Melanocyte of skin (primary cell): ENCODE measurements around the gene SIMC1. TPM values are rescaled to one million over a fixed set of nuclear protein-coding genes. Genes with fewer than 3 reads are reported as not detected.

Experiments used
- small RNA-seq, 2 donors: library from RNA; depleted of rRNA; stranded (forward); fragments of <200 nt; gene quantifications; one replicate each; pipeline ENCODE3, GENCODE V24; 2012
- total RNA-seq, 2 donors: library from RNA; depleted of rRNA; stranded (reverse); fragments of >200 nt; gene quantifications; 2 replicates each; pipeline ENCODE4 v1.2.3, GENCODE V29; 2012

Gene SIMC1
- 10 to 100 TPM in 1 of 2 donors, 1 to 10 TPM in 1; 7.6 to 13.3 TPM for total RNA-seq

DNA sequence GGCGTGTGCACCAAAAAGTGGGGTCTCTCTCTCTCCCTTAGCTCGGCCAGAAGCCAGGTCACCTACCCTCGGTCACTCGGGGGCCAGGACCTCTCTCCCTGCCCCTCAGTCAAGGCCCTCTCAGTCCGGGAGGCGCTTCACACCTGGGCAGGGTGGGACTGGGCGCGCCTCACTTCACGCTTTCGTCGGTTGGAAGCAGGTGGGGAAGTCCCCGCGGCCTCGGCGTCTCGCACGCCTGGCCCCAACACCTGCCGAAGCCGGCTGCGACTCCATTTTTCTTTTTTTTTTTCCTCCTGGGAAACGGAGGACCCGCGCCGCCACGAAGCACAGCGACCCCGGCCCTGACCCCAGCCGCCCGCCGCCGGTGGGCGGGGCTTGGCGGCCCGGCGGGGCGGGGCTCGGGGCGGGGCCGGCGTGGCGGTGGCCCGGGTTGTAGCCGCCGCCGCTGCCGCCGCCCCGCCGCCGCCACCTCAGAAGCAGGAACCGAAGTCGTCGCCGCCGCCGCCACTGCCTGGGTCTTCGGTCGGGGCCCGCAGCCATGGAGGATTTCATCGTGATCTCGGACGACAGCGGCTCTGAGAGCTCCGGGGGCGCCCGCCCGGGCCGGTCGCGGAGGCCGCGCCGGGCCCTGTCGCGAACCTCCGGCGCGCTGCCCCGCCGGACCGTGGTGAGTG, at the start of gene SIMC1:
TSS of gene SIMC1 (plus strand) at position 454 of the 674 bp plus-strand sequence. CDS start at position 539, 85 bp downstream.

DNA sequence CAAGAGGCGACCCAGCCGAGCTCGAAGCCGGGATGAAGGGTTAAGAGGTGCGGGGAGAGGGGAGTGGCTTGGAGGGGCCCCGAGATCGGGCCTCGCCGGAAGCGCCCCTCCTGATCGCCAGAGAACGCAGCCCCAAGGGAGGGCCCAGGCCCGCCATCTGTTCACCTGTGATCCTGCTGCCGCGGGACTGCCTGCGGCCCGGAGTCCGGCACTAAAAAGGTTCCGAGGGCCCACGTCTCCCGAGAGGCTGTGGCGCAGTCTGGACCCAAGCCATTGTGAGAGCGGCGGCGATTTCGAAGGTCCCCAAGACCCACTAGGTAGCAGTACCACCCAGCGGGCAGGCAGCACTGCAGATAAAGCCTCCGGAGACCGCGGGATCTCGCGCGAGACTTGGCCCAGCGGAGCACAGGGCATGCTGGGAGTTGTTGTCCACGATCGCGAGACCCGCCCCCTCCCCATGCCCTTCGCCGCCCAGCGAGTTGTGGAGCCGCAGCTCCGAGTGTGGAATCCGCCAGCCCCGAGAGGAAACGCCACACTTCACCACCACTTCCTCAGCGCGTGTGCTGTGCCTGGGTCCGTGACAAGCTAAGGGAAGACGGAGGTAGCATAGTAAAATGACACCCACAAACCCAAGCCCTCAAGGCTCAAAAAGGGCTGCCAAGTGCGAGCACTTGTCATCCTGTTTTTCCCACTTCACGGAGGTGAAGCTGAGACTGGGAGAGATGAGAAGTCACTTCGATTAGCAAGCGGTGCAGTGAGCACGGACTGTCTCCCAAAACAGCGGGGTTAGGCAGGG, 123.4 kb downstream of the SIMC1 start, which contains the start of gene KIAA1191:
TSS of gene KIAA1191 (minus strand) at position 328 of the 796 bp plus-strand sequence. CDS start 2,256 bp downstream, outside the sequence.

DNA sequence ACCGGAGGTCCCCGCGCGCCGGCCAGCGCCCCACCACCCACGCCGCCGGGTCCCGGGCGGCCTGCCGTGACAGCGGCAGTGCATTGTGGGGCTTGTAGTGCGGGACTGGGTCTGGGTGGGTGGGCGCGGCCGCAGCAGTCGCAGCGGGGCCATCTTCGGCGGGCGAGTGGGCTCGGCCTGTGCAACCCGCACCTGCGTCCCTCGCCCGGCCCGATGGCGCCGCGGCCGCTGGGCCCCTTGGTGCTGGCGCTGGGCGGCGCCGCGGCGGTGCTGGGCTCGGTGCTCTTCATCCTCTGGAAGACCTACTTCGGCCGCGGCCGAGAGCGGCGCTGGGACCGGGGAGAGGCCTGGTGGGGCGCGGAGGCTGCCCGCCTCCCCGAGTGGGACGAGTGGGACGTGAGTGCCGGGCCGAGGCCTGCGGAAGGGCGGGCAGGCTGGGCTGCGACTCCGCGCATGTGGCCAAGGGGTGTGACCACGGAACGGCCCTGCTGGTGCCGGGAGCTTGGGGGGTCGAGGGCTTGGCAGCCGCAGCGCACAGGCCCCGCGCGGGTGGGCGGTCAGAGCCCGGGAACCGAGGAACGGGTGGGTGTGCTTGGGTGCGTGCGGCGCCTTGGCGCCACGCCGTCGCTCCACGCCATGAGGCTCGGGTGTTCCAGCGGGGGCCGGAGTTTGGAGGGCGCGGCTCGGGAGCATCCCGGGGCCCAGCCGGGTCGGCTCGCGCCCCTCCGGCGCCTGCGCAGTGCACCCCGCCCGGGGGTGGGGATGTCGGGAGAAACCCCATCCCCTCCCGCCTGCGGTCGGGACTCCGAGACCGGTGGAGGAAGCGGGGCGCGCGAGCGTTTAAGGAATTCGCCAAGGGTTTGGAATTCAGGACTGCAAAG, 127.4 kb downstream of the SIMC1 start, which contains the start of gene ARL10:
TSS of gene ARL10 (plus strand) at position 137 of the 881 bp plus-strand sequence. CDS start at position 214, 77 bp downstream.

DNA sequence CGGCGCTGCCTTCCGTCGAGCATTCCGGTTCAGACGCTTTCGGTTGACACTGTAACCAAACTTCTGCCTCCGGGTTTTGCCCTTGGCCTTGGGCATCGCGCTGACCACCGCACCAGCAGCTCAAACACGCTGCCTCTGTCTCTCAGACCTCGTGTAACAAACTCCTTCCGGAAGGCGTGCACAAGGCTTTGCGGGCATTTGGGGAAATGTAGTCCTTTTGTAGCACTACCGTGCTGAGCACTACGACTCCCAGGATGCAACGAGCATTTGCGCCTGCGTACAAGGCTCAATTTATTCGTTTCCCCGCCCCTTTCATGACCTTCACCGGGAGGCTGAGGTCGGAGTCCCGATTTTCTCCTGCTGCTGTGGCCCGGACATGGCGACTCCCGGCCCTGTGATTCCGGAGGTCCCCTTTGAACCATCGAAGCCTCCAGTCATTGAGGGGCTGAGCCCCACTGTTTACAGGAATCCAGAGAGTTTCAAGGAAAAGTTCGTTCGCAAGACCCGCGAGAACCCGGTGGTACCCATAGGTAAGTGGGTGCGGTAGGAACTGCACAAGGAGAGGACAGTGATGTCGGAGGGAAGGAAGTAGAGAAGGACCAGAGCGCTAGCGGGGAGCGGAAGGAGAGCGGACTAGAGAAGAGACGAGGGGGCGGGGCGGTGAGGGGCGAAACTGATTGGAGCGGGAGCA, 150.4 kb downstream of the SIMC1 start, which contains the start of the genes HIGD2A and NOP16:
TSS of gene HIGD2A (plus strand) at position 308 of the 691 bp plus-strand sequence. CDS start at position 377, 69 bp downstream.
TSS of gene NOP16 (minus strand) at position 155 of the 691 bp plus-strand sequence. CDS start at position 96, 59 bp downstream.

Small RNAs within 50 kb of the gene (small RNA-seq; reads per million reads assigned to genes)
- 5.8 to 6.5 reads per million in 2 donors for gene MIR1271

Other genes with a start within 250 kb of the SIMC1 start
- gene KIAA1191, start 123.3 kb downstream of the SIMC1 start, total RNA-seq = 10 to 100 TPM; 52.7 to 67.3 TPM
- gene ARL10, start 127.1 kb downstream of the SIMC1 start, total RNA-seq = 1 to 10 TPM; 7.7 to 7.9 TPM
- gene NOP16, start 150.2 kb downstream of the SIMC1 start, total RNA-seq = 10 to 100 TPM; 10.3 to 27.6 TPM
- gene HIGD2A, start 150.3 kb downstream of the SIMC1 start, total RNA-seq = 10 to 100 TPM; 51.6 to 53.0 TPM
- 10 to 100 TPM; 63.3 to 68.6 TPM for gene CLTB, start 178.1 kb downstream of the SIMC1 start, total RNA-seq
- gene FAF2, start 210.0 kb downstream of the SIMC1 start, total RNA-seq = 10 to 100 TPM; 33.4 to 49.6 TPM